Cardiac muscle cell (in vitro differentiated cells and primary cell): Measurements from ENCODE around the gene GNAS. TPM values are rescaled to one million over a fixed set of nuclear protein-coding genes. Genes with fewer than 3 reads are reported as not detected.
"Not testable (repeated sequence)": the region's sequence is repeated elsewhere in the genome, so short reads cannot be mapped to it uniquely, and the experiment has no call there.

Source experiments
- DNase-seq, 2 donors: peaks; one replicate each; pipeline versions ENCODE4 v3.0.0 to v3.0.0-alpha.2; 2010 to 2017; ENCODE audit warnings: low read depth in 1 of 2, low spot score in 1 of 2
- H3K27ac ChIP-seq: fragments of 200-600 bp; sonication (generic); 2 replicates; pipeline ENCODE4 v1.5.1; 2016
- H3K27me3 ChIP-seq: fragments of 200-600 bp; sonication (generic); 2 replicates; pipeline ENCODE4 v1.6.0; 2016; ENCODE audit warnings: control low read depth
- H3K36me3 ChIP-seq: fragments of 200-600 bp; sonication (generic); 2 replicates; pipeline ENCODE4 v1.5.1; 2016; ENCODE audit warnings: control low read depth
- H3K4me1 ChIP-seq: fragments of 200-600 bp; sonication (generic); 2 replicates; pipeline ENCODE4 v1.8.1; 2017; ENCODE audit warnings: low read depth, mild to moderate bottlenecking, mixed run types
- H3K4me3 ChIP-seq: fragments of 200-600 bp; sonication (generic); 2 replicates; pipeline ENCODE4 v1.5.1; 2016; ENCODE audit warnings: mild to moderate bottlenecking
- H3K9me3 ChIP-seq: fragments of 200-600 bp; sonication (generic); 2 replicates; pipeline ENCODE4 v1.5.1; 2017; ENCODE audit warnings: low read depth, mild to moderate bottlenecking, control low read depth
- polyA plus RNA-seq: library from polyadenylated mRNA; unstranded; fragments of >200 nt; fragmentation: Nextera tagmentation; extraction: Ambion mirVana; gene quantifications from 2 replicates; pipeline ENCODE4 v1.2.1, GENCODE V29; 2016
- total RNA-seq: library from RNA; depleted of rRNA; stranded (reverse); fragments of >200 nt; gene quantifications from 2 replicates; pipeline ENCODE4 v1.2.3, GENCODE V29; 2016
- TF ChIP-seq, protein P1 (sequence below): IDR thresholded peaks from 2 replicates; pipeline ENCODE4 v1.5.1; 2012; ENCODE audit warnings: low read depth, mild to moderate bottlenecking, low read length

Gene GNAS
- total and polyA plus RNA-seq, 2 experiments from 2014 or later = 1,319 to 2,744 TPM

DNA sequence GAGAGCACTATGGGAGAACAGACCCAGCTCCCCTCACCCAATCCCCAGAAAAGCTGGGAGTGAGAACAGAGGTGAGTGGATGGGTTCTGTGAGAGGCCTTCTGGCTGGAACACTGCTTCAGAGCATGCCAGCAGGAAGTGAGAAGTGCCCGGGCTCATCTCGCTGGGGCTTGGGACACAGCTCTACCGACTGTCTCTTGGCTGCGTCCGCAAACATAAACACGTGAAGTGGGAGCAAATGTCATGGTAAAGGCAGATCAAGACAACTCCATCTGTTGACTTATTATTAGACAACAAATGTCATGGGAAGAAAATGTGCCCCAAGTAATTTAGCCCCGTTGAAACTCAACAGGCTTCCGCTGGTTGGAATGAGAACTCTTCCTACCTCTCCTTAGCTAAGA is 27.7 kb upstream of the GNAS start:
- H3K4me3 ChIP-seq = no peak overlapping the region
- H3K27me3 ChIP-seq = no peaks in the 10 kb centered on the region
- TF ChIP-seq, protein P1, sequence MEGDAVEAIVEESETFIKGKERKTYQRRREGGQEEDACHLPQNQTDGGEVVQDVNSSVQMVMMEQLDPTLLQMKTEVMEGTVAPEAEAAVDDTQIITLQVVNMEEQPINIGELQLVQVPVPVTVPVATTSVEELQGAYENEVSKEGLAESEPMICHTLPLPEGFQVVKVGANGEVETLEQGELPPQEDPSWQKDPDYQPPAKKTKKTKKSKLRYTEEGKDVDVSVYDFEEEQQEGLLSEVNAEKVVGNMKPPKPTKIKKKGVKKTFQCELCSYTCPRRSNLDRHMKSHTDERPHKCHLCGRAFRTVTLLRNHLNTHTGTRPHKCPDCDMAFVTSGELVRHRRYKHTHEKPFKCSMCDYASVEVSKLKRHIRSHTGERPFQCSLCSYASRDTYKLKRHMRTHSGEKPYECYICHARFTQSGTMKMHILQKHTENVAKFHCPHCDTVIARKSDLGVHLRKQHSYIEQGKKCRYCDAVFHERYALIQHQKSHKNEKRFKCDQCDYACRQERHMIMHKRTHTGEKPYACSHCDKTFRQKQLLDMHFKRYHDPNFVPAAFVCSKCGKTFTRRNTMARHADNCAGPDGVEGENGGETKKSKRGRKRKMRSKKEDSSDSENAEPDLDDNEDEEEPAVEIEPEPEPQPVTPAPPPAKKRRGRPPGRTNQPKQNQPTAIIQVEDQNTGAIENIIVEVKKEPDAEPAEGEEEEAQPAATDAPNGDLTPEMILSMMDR = no peak
- no peaks in the 10 kb centered on the region for H3K36me3 ChIP-seq
- peaks cover 34% of the 10 kb centered on the region for H3K4me1 ChIP-seq
- no peak overlapping the region for H3K27ac ChIP-seq
- H3K9me3 ChIP-seq = no peaks in the 10 kb centered on the region
- no peak for DNase-seq

DNA sequence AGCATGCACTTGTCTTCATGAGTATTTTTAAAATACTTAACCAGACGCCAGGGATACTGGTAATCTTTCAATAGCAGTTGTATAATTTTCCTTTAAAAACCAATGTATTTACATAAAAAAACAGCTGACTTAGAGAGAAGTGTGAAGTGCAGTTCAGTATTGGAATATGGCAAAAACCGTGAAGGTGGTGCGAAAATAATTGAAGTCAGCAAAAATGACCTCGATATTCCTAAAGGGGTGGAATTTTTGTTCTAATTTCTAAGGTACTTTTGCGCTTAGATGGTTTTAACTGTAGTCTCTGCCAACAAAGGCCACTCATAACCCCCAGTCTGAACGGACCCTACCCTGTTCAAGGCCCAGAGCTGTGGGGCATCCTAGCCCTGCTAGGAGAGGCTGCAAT is 27.1 kb upstream of the GNAS start:
- TF ChIP-seq, protein P1 = no peak
- no peaks in the 10 kb centered on the region for H3K9me3 ChIP-seq
- DNase-seq = no peak
- no peaks in the 10 kb centered on the region for H3K36me3 ChIP-seq
- no peak overlapping the region for H3K4me3 ChIP-seq
- H3K4me1 ChIP-seq = peaks cover 32% of the 10 kb centered on the region
- H3K27me3 ChIP-seq = no peaks in the 10 kb centered on the region
- no peak overlapping the region for H3K27ac ChIP-seq

DNA sequence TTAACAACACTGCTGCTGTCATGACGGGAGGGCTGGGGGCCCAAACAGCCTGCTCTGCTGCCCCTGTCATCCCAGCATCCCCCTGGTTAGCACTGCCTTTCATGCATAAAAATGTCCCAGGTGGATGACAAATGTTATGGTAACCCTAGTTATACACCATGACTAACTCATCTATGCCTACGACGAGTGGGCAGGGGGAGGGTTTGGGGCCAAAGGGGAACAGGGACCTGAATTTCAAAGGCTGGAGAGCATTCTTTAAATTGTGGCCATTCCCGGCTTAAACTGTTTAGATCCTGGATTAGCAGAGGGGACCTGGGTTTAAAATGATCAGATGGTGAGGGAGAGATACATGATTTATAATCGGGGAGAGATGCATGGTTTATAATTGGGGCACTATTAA is 26.2 kb upstream of the GNAS start:
- no peaks in the 10 kb centered on the region for H3K9me3 ChIP-seq
- H3K27me3 ChIP-seq = no peaks in the 10 kb centered on the region
- no peaks in the 10 kb centered on the region for H3K36me3 ChIP-seq
- DNase-seq = no peak
- H3K4me1 ChIP-seq = peaks cover 31% of the 10 kb centered on the region
- H3K4me3 ChIP-seq = no peak overlapping the region
- TF ChIP-seq, protein P1 = no peak
- H3K27ac ChIP-seq = no peak overlapping the region

DNA sequence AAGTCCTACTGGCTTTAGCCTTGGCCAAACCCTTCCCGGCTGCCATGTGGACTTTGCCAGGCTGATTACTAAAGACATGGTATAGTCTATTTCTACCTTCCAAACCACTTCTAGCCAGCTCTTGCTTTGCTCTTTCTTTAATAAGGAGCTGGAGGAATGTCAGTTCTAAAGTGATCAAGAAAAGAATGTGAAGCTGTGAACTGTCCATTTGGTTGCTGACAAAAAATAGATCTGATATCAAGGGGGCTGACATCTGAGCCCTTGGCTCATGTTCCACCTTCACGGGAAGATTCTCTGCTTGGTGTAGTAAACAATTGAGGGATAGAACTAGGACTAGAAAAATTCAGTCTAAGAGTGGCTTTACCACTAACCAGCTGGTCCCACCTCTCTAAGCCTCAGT is 24.4 kb upstream of the GNAS start:
- DNase-seq = no peak
- no peak overlapping the region for H3K4me3 ChIP-seq
- no peaks in the 10 kb centered on the region for H3K9me3 ChIP-seq
- TF ChIP-seq, protein P1 = no peak
- H3K27ac ChIP-seq = no peak overlapping the region
- H3K27me3 ChIP-seq = no peaks in the 10 kb centered on the region
- peaks cover 13% of the 10 kb centered on the region for H3K4me1 ChIP-seq
- H3K36me3 ChIP-seq = no peaks in the 10 kb centered on the region

DNA sequence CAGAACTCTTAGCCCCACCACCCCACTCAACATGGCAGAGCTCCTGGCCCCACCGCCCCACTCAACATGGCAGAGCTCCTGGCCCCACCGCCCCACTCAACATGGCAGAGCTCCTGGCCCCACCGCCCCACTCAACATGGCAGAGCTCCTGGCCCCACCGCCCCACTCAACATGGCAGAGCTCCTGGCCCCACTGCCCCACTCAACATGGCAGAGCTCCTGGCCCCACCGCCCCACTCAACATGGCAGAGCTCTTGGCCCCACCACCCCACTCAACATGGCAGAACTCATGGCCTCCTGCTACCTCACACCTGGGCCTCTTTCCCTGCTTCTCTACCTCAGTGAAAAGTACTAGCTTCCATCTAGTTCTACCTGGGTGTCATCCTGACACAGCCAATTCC is 23.7 kb upstream of the GNAS start:
- not testable (repeated sequence) for DNase-seq, H3K9me3 ChIP-seq, H3K27ac ChIP-seq, H3K27me3 ChIP-seq, H3K4me1 ChIP-seq, H3K36me3 ChIP-seq, H3K4me3 ChIP-seq

DNA sequence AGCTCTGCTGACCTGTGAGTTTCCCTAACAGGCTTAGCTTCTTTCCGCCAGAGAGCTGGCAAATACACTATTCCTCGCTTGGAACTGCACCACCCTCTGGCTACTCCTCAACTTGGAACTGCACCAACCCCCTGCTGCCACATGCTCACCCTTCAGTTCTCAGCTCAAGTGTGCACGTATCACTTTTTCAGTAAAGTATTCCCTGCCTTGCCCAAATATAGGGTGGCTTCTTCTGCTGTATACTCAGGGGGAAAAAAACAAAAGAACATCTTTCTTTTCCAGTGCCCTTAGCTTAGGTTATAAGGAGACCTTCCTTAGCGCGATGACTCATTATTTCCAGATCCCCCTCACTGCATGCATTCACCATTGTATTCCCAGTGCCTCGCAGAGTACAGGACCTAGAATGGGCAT is 23.0 kb upstream of the GNAS start:
- TF ChIP-seq, protein P1 = no peak
- no peaks in the 10 kb centered on the region for H3K27me3 ChIP-seq
- H3K4me3 ChIP-seq = no peak overlapping the region
- H3K36me3 ChIP-seq = no peaks in the 10 kb centered on the region
- DNase-seq = peak in 1 of 2 donors; percentile 25
- no peak overlapping the region for H3K27ac ChIP-seq
- no peaks in the 10 kb centered on the region for H3K9me3 ChIP-seq
- peaks cover 4% of the 10 kb centered on the region for H3K4me1 ChIP-seq
